ENCODE measurements around the gene ANXA2. TPM values are rescaled to one million over a fixed set of nuclear protein-coding genes. Genes with fewer than 3 reads are reported as not detected.

ANXA2 gene
- total and polyA plus RNA-seq, 10 of the 15 experiments (the other 5 are each of a cell fraction or from before 2014, with no cell fraction given): 135 to 540 (median 281) TPM

DNA sequence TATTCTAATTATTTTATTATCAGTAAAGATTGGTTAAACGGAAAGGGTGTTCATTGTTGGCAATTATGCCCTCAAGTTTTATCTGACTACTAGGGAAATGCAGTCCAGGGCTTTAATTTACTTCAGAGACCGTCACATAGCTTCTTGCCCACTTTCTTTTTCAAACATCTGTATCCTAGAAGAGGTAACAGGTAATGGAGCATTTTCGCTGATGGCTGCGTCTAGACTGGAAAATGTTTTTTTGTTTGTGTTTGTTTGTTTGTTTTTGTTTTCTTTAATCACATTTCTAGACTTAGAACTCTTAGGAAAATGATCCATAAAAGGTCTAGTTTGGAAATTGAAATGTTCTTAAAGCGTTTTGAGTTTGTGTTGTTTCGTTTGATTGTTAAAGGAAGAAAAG is 71.4 kb downstream of the ANXA2 start:
- 0% methylated on average over 6 of the region's 6 CpGs for WGBS (ENCODE audit: insufficient coverage, insufficient replicate concordance, low lambda C conversion rate, missing lambda C conversion rate)

DNA sequence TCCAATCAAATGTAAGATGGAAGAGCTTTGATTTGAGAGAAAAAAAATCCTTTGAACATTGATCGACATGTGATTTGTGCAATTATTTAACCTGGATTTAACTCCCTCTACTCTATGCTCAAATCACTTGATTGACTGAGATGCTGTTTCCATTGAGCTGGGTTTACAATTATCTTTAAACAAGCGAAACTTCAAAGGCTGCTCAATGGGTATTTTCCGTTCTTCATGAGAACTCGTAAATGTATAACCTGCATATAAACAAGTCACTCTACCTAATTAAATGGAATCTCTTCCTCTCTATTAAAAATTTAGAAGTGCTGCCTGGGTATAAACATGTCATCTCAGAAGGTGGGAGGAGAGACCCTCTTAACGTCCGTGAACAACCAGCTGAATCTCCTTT is 71.9 kb downstream of the ANXA2 start:
- no TSS peak for BruUV-seq (replicated peaks)
- DNase-seq (ENCODE audit: low read depth, low spot score) (no peak), ATAC-seq (no peak), FAIRE-seq (no peak)
- ChIA-PET RAD21 (ENCODE audit: unreplicated experiment) (interaction anchor here (0.8 to 3.6 kb wide), 11 partner anchors 16 to 1508 kb away, joined by 3 to 25 read pairs (median 3); no protein-coding TSS in a partner anchor), SMC1A (ENCODE audit: uncharacterized antibody, unreplicated experiment) (interaction anchor here (1.0 to 2.7 kb wide), 11 partner anchors 18 to 797 kb away, joined by 3 to 16 read pairs (median 3); no protein-coding TSS in a partner anchor), POLR2A (no interaction called here), CTCF (interaction anchor here (0.5 to 5.0 kb wide), 25 partner anchors 9 to 1508 kb away, joined by 3 to 65 read pairs (median 5); partner anchors contain the start of gene GCNT3)
- Histone ChIP-seq H3K4me1 (ENCODE audit: control insufficient read depth, insufficient read depth, low read length) (no peaks in the 10 kb centered on the region), H4K20me1 (ENCODE audit: control insufficient read depth, insufficient read depth) (no peaks in the 10 kb centered on the region), H3K9me3 (replicated peaks; ENCODE audit: control insufficient read depth, insufficient read depth, low read length) (no peaks in the 10 kb centered on the region), H3K9ac (ENCODE audit: control insufficient read depth, insufficient read depth, low read length) (no peak overlapping the region), H3K27ac (ENCODE audit: control insufficient read depth, insufficient read depth) (no peak overlapping the region), H2AFZ (ENCODE audit: control insufficient read depth, low read depth, low read length) (no peak overlapping the region), H3K4me3 (no peak overlapping the region), H3K27me3 (replicated peaks in 1 of 2; ENCODE audit: control insufficient read depth in 2 of 2, insufficient read depth in 2 of 2, low read length in 1 of 2) (peaks cover 0 to 3% of the 10 kb centered on the region in 2 experiments; a peak in 2 of 4 replicates), H3K4me2 (ENCODE audit: control insufficient read depth, insufficient read depth) (no peak overlapping the region), H3K79me2 (ENCODE audit: control insufficient read depth, insufficient read depth, low read length) (no peaks in the 10 kb centered on the region), H3K36me3 (ENCODE audit: control insufficient read depth in 2 of 2, insufficient read depth in 2 of 2, low read length in 1 of 2) (no peaks in the 10 kb centered on the region)
- in situ Hi-C loops (cut with MboI) (loop anchor here (5.0 to 10.0 kb wide), 2 partner anchors 409 to 611 kb away; no protein-coding TSS in a partner anchor), intact Hi-C loops (cut with micrococcal nuclease; ENCODE audit: unreplicated experiment) (loop anchor here (1.0 to 10.0 kb wide), 4 partner anchors 204 to 631 kb away; no protein-coding TSS in a partner anchor)
- 57% methylated on average over 6 of the region's 6 CpGs for WGBS (ENCODE audit: insufficient coverage, insufficient replicate concordance, low lambda C conversion rate, missing lambda C conversion rate)
- TF ChIP-seq TCF7 (IDR thresholded peaks at IDR 0.05; ENCODE audit: borderline replicate concordance) (no peak), ZNF622 (IDR thresholded peaks at IDR 0.05) (no peak), CBFB (IDR thresholded peaks at IDR 0.05; ENCODE audit: low read depth) (no peak), CREM (IDR thresholded peaks at IDR 0.05; ENCODE audit: low read depth) (no peak), SIX5 (IDR thresholded peaks at IDR 0.05; ENCODE audit: low read depth, low read length, severe bottlenecking) (no peak), GATAD2B (conservative IDR thresholded peaks at IDR 0.05; ENCODE audit: low read depth) (no peak), NFYA (IDR thresholded peaks at IDR 0.05; ENCODE audit: borderline replicate concordance, low read depth, low read length) (no peak)
- TF ChIP-seq, protein P1, sequence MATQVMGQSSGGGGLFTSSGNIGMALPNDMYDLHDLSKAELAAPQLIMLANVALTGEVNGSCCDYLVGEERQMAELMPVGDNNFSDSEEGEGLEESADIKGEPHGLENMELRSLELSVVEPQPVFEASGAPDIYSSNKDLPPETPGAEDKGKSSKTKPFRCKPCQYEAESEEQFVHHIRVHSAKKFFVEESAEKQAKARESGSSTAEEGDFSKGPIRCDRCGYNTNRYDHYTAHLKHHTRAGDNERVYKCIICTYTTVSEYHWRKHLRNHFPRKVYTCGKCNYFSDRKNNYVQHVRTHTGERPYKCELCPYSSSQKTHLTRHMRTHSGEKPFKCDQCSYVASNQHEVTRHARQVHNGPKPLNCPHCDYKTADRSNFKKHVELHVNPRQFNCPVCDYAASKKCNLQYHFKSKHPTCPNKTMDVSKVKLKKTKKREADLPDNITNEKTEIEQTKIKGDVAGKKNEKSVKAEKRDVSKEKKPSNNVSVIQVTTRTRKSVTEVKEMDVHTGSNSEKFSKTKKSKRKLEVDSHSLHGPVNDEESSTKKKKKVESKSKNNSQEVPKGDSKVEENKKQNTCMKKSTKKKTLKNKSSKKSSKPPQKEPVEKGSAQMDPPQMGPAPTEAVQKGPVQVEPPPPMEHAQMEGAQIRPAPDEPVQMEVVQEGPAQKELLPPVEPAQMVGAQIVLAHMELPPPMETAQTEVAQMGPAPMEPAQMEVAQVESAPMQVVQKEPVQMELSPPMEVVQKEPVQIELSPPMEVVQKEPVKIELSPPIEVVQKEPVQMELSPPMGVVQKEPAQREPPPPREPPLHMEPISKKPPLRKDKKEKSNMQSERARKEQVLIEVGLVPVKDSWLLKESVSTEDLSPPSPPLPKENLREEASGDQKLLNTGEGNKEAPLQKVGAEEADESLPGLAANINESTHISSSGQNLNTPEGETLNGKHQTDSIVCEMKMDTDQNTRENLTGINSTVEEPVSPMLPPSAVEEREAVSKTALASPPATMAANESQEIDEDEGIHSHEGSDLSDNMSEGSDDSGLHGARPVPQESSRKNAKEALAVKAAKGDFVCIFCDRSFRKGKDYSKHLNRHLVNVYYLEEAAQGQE (IDR thresholded peaks at IDR 0.05; ENCODE audit: low read depth, low read length): no peak

More for the DNA sequence above, 71.4 kb downstream of the ANXA2 start:
- Histone ChIP-seq H3K9me3 (replicated peaks; ENCODE audit: control insufficient read depth, insufficient read depth, low read length) (no peaks in the 10 kb centered on the region), H3K27ac (ENCODE audit: control insufficient read depth, insufficient read depth) (no peak overlapping the region), H3K4me2 (ENCODE audit: control insufficient read depth, insufficient read depth) (no peak overlapping the region), H3K79me2 (ENCODE audit: control insufficient read depth, insufficient read depth, low read length) (no peaks in the 10 kb centered on the region), H2AFZ (ENCODE audit: control insufficient read depth, low read depth, low read length) (no peak overlapping the region), H3K27me3 (replicated peaks in 1 of 2; ENCODE audit: control insufficient read depth in 2 of 2, insufficient read depth in 2 of 2, low read length in 1 of 2) (peaks cover 0 to 3% of the 10 kb centered on the region in 2 experiments; a peak in 2 of 4 replicates), H3K4me3 (no peak overlapping the region), H3K4me1 (ENCODE audit: control insufficient read depth, insufficient read depth, low read length) (no peaks in the 10 kb centered on the region), H4K20me1 (ENCODE audit: control insufficient read depth, insufficient read depth) (no peaks in the 10 kb centered on the region), H3K9ac (ENCODE audit: control insufficient read depth, insufficient read depth, low read length) (no peak overlapping the region), H3K36me3 (ENCODE audit: control insufficient read depth in 2 of 2, insufficient read depth in 2 of 2, low read length in 1 of 2) (no peaks in the 10 kb centered on the region)
- no peak for TF ChIP-seq ZBED1 (IDR thresholded peaks at IDR 0.05; ENCODE audit: borderline replicate concordance)
- no peak for TF ChIP-seq SMAD1 (IDR thresholded peaks at IDR 0.05; ENCODE audit: low read depth, partially characterized antibody)
- TF ChIP-seq EP300 (IDR thresholded peaks at IDR 0.05; ENCODE audit: borderline replicate concordance in 1 of 2, control insufficient read depth in 1 of 2, low read depth in 2 of 2, low read length in 2 of 2): no peak
- no peak for TF ChIP-seq POLR2A (IDR thresholded peaks at IDR 0.05; ENCODE audit: low read depth, low read length)
- no peak for TF ChIP-seq FOXK2 (IDR thresholded peaks at IDR 0.05)
- no TSS peak for BruUV-seq (replicated peaks)
- in situ Hi-C loops (cut with MboI) (loop anchor here (5.0 to 10.0 kb wide), 2 partner anchors 409 to 612 kb away; no protein-coding TSS in a partner anchor), intact Hi-C loops (cut with micrococcal nuclease; ENCODE audit: unreplicated experiment) (loop anchor here (1.0 to 10.0 kb wide), 4 partner anchors 204 to 632 kb away; no protein-coding TSS in a partner anchor)
- SMC1A ChIA-PET (ENCODE audit: uncharacterized antibody, unreplicated experiment): interaction anchor here (0.7 to 2.7 kb wide), 18 partner anchors 11 to 798 kb away, joined by 3 to 16 read pairs (median 3); no protein-coding TSS in a partner anchor
- CTCF ChIA-PET: interaction anchor here (0.5 to 5.0 kb wide), 37 partner anchors 9 to 1508 kb away, joined by 3 to 65 read pairs (median 4); partner anchors contain the start of gene GCNT3
- RAD21 ChIA-PET (ENCODE audit: unreplicated experiment): interaction anchor here (0.8 to 3.6 kb wide), 11 partner anchors 14 to 794 kb away, joined by 3 to 25 read pairs (median 3); no protein-coding TSS in a partner anchor
- POLR2A ChIA-PET: no interaction called here
- no peak for ATAC-seq
- no peak for DNase-seq (ENCODE audit: low read depth, low spot score)
- FAIRE-seq: no peak
